K562 (cell line): Measurements from ENCODE around the gene KHSRP. TPM values are rescaled to one million over a fixed set of nuclear protein-coding genes. Genes with fewer than 3 reads are reported as not detected.

Source experiments
- ARID1B ChIP-seq: fragments of 450-650 bp; IDR thresholded peaks from 2 replicates; pipeline ENCODE4 v1.6.1; 2016; ENCODE audit warnings: antibody characterized with exemption, mild to moderate bottlenecking, inconsistent platforms
- ATF7 ChIP-seq: fragments of 450-650 bp; IDR thresholded peaks from 2 replicates; pipeline ENCODE4 v1.7.1; 2014; ENCODE audit warnings: mild to moderate bottlenecking, moderate library complexity
- CCAR2 ChIP-seq: fragments of 200-400 bp; formaldehyde crosslinking; IDR thresholded peaks from 2 replicates; pipeline ENCODE4 v1.6.1; 2017; ENCODE audit warnings: mild to moderate bottlenecking, low read depth, low read length
- HIVEP1 ChIP-seq: fragments of 250-450 bp; sonication (Bioruptor Pico); IDR thresholded peaks from 2 replicates; pipeline ENCODE4 v1.4.0; 2020; ENCODE audit warnings: mild to moderate bottlenecking
- HNRNPL ChIP-seq: fragments of 200-400 bp; formaldehyde crosslinking; IDR thresholded peaks from 2 replicates; pipeline ENCODE4 v1.6.1; 2017; ENCODE audit warnings: low read depth, mild to moderate bottlenecking, low read length
- MYNN ChIP-seq, 2 experiments: sonication (generic); formaldehyde crosslinking in 1 of 2; IDR thresholded peaks; 2 replicates each; pipeline versions ENCODE4 v1.5.0 to v1.6.1; 2016 to 2020; ENCODE audit warnings: antibody characterized with exemption in 1 of 2, missing genetic modification reagents in 1 of 2
- OTX1 ChIP-seq: fragments of 450-650 bp; formaldehyde crosslinking; IDR thresholded peaks from 2 replicates; pipeline ENCODE4 v1.4.0; 2022; ENCODE audit warnings: mild to moderate bottlenecking
- POLR2A ChIP-seq: fragments of 450-650 bp; conservative IDR thresholded peaks from 2 replicates; pipeline ENCODE4 v1.6.1; 2016
- SFPQ ChIP-seq: fragments of 200-400 bp; formaldehyde crosslinking; IDR thresholded peaks from 2 replicates; pipeline ENCODE4 v1.6.1; 2017; ENCODE audit warnings: mild to moderate bottlenecking, low read depth, low read length, moderate library complexity
- SREBF2 ChIP-seq: sonication (generic); formaldehyde crosslinking; IDR thresholded peaks from 2 replicates; pipeline ENCODE4 v1.4.0; 2020; ENCODE audit warnings: mild to moderate bottlenecking, missing genetic modification reagents
- TAL1 ChIP-seq: fragments of 450-650 bp; IDR thresholded peaks from 2 replicates; pipeline ENCODE4 v1.6.1; 2016; ENCODE audit warnings: mild to moderate bottlenecking
- TBP ChIP-seq: optimal IDR thresholded peaks from 2 replicates; pipeline ENCODE3; 2011; ENCODE audit warnings: low read depth, low read length, improper control_type of control experiment
- TFE3 ChIP-seq: fragments of 450-650 bp; formaldehyde crosslinking; IDR thresholded peaks from 2 replicates; pipeline ENCODE4 v1.4.0; 2020; ENCODE audit warnings: mild to moderate bottlenecking, mixed read lengths
- ZBTB11 ChIP-seq, 3 experiments: fragments of 200-800 bp in 1 of 3; fragments of 250-450 bp in 1 of 3; fragments of 450-650 bp in 1 of 3; sonication (Bioruptor Pico) in 1 of 3; sonication (Bioruptor generic) in 1 of 3; formaldehyde crosslinking in 1 of 3; IDR thresholded peaks; 2 replicates each; pipeline versions ENCODE4 v1.6.1 to v1.8.0; 2016 to 2022; ENCODE audit warnings: mild to moderate bottlenecking in 2 of 3, missing genetic modification characterization in 2 of 3, missing compliant biosample characterization in 1 of 3, moderate library complexity in 1 of 3
- ZBTB17 ChIP-seq: fragments of 450-650 bp; formaldehyde crosslinking; IDR thresholded peaks from 2 replicates; pipeline ENCODE4 v1.4.0; 2020; ENCODE audit warnings: mild to moderate bottlenecking
- ZNF239 ChIP-seq: fragments of 250-450 bp; sonication (Bioruptor Pico); IDR thresholded peaks from 2 replicates; pipeline ENCODE4 v1.4.0; 2020; ENCODE audit warnings: mild to moderate bottlenecking
- ZNF24 ChIP-seq: fragments of 450-650 bp; IDR thresholded peaks from 2 replicates; pipeline ENCODE4 v1.6.1; 2016
- ZNF282 ChIP-seq: sonication (generic); formaldehyde crosslinking; IDR thresholded peaks from 2 replicates; pipeline ENCODE4 v1.8.1; 2023; ENCODE audit warnings: missing genetic modification reagents
- ZNF431 ChIP-seq: sonication (generic); formaldehyde crosslinking; IDR thresholded peaks from 2 replicates; pipeline ENCODE4 v1.8.0; 2022; ENCODE audit warnings: mild to moderate bottlenecking, missing genetic modification reagents
- polyA plus RNA-seq, 8 experiments: library from polyadenylated mRNA; depleted of rRNA in 4 of 8; stranded (reverse) in 5 of 8; unstranded in 3 of 8; fragments of >200 nt; fragmentation: Nextera tagmentation in 2 of 8; fragmentation: Illumina TruSeq in 1 of 8; extraction: Ambion mirVana in 2 of 8; extraction: Trizol in 1 of 8; gene quantifications; 2 replicates each; pipeline versions ENCODE4 v1.2.1 to v1.2.3, GENCODE V29; 2011 to 2014; ENCODE audit warnings: inconsistent platforms in 1 of 8, missing spikeins in 1 of 8
- total RNA-seq, 7 experiments: library from RNA; depleted of rRNA in 6 of 7; stranded (reverse); fragments of >200 nt in 6 of 7; fragmentation: Illumina TruSeq in 2 of 7; extraction: Trizol in 2 of 7; gene quantifications; 2 replicates each; pipeline versions ENCODE4 v1.2.1 to v1.2.3, GENCODE V29; 2011 to 2021; ENCODE audit warnings: low replicate concordance in 1 of 7
- TF ChIP-seq, protein P1 (sequence below): sonication (generic); formaldehyde crosslinking; IDR thresholded peaks from 2 replicates; pipeline ENCODE4 v1.9.0; 2022; ENCODE audit warnings: mild to moderate bottlenecking, missing genetic modification reagents

The KHSRP gene
- total and polyA plus RNA-seq, 9 of the 15 experiments (the other 6 are each of a cell fraction or from before 2014, with no cell fraction given) = 4.2 to 564 (median 139) TPM

- TF ChIP-seq TAL1 (no peak), ZNF431 (CRISPR knock-in tag) (0 out of 2 replicates have a peak, but pooled peaks have one; percentile 14), ZBTB11 (CRISPR knock-in tag; IDR thresholded peaks at IDR 0.05) (no peak), ZNF239 (CRISPR knock-in tag) (no peak), ZNF282 (CRISPR knock-in tag) (peak; percentile 91; the same call in 1 of the 2 replicates), ATF7 (no peak), SFPQ (no peak), HNRNPL (no peak), MYNN (IDR thresholded peaks at IDR 0.05) (no peak), MYNN (CRISPR knock-in tag; IDR thresholded peaks at IDR 0.05) (no peak), CCAR2 (no peak), HIVEP1 (CRISPR knock-in tag) (no peak), ZBTB17 (peak; percentile 40; the same call in 1 of the 2 replicates), ARID1B (no peak), POLR2A (peak; percentile 26; the same call in 1 of the 2 replicates), SREBF2 (CRISPR knock-in tag) (no peak), ZNF24 (no peak), TFE3 (CRISPR knock-in tag) (no peak), TBP (no peak), OTX1 (CRISPR knock-in tag) (0 out of 2 replicates have a peak, but pooled peaks have one; percentile 52)
- TF ChIP-seq, protein P1, sequence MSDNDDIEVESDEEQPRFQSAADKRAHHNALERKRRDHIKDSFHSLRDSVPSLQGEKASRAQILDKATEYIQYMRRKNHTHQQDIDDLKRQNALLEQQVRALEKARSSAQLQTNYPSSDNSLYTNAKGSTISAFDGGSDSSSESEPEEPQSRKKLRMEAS (CRISPR knock-in tag) = peak; percentile 38; the same call in 1 of the 2 replicates
These were observed 964 bp downstream of the KHSRP start (continued) for GRCh38 chr19:6423499-6424194.
